IPS DF 19.7 (cell line): ENCODE data around the gene LGALS3.

Experiments
- DNase-seq: peaks from one replicate; pipeline ENCODE4 v3.0.0-alpha.2; 2013; ENCODE audit warnings: low read depth, low spot score

The LGALS3 gene

DNA sequence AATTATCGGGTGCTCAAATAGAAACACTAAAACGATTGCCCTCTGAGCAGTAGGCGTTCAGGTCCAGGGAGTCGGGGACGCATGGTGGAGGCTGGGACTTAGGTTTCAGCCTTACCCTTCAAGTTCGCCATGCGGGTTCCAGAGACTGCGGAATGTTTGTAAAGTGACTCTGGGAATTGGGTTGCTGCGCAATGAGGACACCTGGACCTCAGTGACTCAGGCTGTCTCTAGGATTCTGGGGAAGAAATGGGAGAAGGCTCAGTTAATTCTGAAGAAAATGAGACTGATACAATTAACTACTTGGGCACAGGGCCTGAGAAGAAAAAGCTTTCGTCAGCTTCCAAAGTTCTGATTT lies 1.1 kb downstream of the LGALS3 start:
- DNase-seq: no peak

DNA sequence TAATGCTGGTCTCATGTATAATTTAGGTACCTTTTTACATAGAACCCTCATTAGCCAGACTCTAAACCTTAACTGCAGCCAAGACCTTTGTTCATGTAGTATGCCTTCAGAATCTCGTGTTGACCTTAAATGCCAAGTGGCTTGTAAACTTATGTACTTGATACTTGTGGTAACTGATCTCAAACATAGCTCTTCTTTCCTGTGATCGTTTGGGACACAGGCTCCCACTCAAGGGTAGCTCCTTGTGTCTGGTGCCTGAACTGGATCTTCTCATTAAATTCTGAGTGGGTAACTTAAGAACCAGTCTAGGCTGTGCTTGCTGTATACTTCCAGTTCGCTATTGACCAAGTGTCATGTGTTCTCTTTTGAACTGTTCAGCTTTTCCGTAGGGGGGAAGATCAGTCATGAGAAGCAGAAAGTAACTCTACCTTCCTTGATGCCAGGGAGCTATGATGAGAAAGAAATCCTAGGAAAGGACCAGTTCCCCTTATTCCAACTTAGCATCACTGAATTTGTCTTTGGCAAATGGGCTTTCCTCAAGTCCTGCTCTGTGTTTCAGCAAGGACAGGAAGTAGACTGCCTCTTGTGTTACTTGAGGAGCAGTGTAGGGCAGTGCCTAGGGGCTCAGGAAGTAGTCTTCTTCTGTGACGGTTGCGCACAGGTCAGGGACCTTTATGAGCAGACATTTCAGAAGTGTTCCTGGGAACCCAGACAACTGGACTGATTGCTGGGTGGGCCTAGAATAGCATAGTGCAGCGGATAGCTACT lies 2.5 kb downstream of the LGALS3 start:
- DNase-seq: no peak

- DNase-seq: no peak
Observed at GRCh38 chr14:55133416-55133815, 4.4 kb downstream of the LGALS3 start.

DNA sequence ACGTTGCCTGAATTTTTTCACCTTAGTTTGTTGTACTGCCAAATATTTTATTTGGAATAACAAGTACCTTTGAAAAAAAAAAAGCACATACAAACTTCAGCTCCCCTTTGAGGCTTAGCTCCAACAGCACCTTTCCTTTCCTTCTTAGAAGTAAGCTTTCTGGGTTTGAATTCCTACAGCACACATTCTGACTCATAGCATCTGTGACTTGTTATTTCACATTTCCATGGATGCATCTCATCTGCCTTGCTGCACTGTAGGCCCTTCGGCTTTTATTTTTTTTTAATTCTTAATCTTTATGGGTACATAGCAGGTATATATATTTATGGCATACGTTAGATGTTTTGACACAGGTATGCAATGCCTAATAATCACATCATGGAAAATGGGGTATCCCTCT lies 7.2 kb downstream of the LGALS3 start:
- no peak for DNase-seq

DNA sequence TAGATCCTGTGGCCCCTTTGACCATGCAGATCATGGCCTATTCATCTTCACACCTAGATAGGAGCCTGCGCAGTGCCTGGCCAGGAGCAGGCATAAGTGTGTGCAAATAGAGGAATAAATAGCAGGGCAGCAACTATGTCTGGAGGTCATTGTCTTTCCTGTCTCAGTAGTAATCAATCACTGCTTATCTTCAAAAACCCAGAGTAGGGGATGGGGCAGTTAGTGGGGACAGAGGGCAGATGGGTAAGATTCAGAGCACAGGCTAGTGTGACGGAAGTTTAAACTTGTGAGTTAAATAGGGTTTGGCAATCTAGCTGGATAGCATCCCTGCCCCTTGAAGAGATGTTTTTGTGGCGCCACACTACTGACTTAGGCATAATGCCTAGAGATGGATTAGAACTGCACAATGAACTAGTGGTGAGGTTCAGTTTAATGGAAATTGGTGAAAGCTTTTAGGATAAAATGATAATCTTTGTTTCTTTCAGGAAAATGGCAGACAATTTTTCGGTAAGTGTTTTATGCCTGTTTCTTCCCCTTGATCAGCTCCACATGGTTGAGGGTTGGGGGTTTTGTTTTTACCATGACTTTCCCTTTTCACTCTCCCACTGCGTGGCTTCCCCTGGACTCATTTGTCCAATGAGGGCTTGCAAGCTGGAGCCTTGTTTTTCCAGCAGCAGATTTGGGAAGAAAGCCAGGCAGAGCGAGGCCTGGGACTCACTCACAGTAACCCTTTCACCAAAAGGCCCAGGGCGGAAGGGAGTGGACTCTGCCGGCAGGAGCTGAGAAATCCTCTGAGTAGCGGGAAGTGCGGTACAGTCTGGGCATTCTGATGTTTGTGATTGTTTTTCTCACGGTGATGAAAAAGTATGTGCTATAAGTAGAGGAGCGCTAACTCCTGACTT lies 8.1 kb downstream of the LGALS3 start:
- DNase-seq: no peak

DNA sequence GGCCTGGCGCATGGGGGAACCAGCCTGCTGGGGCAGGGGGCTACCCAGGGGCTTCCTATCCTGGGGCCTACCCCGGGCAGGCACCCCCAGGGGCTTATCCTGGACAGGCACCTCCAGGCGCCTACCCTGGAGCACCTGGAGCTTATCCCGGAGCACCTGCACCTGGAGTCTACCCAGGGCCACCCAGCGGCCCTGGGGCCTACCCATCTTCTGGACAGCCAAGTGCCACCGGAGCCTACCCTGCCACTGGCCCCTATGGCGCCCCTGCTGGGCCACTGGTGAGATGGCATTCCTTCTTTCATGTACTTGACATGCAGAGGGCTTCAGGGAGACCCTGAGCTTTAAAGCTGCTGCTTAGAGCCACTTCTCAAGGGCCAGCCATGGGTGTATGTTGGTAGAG lies 9.0 kb downstream of the LGALS3 start:
- DNase-seq: no peak

DNA sequence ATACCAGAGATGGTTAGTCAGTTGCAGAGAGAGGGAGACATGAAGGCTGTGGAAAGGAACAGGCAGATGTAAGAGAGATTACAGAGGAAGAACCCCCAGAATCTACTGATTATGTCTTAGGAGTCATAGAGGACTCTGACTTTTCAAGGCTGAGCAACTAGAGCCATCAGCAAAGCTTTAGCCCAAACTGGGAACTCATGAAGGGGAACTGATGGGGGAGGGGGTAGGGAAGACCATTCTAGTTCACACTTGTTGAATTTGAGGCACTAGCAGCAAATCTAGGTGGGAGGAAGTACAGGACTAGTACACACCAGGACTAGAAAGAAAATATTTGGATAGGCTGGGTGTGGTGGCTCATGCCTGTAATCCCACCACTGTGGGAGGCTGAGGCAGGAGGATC lies 10.1 kb downstream of the LGALS3 start:
- no peak for DNase-seq

- DNase-seq: no peak
Observed at GRCh38 chr14:55139696-55140509, 10.9 kb downstream of the LGALS3 start.

- DNase-seq: no peak
Observed at GRCh38 chr14:55141825-55142224, 12.8 kb downstream of the LGALS3 start.

DNA sequence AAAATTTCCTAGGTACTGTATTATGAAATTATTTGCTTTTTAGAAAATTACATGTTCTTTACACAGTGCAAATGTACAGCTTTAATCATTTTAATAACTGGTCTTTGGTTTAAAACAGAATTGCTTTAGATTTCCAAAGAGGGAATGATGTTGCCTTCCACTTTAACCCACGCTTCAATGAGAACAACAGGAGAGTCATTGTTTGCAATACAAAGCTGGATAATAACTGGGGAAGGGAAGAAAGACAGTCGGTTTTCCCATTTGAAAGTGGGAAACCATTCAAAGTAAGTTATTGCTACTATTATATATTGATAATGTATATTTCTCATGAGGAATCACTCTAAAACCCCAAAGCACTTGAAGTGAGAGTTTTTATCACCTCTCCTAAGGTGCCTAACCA lies 13.4 kb downstream of the LGALS3 start:
- no peak for DNase-seq

DNA sequence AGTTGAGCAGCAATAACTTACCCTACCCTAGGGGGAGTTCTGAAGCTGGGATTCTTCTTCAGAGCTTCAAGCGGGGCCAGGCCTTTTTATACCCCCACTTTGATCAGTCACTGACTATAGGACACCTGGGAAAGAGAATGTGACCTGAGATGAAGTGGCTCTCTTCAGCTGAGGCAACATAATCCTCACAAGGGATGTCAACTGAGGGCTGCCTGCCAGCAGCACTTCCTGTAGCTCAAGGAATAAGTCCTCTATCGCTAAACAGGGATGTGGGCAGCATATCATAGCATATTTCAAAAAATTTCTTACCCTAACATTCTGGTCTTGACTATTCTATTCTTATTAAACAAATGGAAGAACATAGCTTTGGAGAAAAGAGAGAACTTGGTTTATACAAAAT lies 17.4 kb downstream of the LGALS3 start:
- DNase-seq: no peak

DNA sequence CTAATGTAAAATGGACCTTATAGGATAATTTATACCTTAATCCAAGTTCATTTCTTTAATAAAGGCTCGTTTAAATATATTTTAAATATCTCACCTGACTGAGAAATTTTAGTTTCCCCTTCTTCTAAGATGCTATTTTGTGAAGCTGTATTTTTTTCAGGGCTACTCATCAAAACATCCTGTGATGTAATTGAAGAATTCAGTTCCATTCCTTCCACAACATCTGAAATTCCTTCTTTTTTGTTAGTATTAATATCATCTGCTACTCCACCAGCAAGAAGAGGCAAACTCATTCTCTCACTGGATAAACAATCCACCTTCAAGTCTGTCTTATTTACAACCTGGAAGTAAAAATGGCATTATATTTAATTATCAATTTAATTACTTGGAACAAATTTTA lies 22.5 kb downstream of the LGALS3 start:
- no peak for DNase-seq

DNA sequence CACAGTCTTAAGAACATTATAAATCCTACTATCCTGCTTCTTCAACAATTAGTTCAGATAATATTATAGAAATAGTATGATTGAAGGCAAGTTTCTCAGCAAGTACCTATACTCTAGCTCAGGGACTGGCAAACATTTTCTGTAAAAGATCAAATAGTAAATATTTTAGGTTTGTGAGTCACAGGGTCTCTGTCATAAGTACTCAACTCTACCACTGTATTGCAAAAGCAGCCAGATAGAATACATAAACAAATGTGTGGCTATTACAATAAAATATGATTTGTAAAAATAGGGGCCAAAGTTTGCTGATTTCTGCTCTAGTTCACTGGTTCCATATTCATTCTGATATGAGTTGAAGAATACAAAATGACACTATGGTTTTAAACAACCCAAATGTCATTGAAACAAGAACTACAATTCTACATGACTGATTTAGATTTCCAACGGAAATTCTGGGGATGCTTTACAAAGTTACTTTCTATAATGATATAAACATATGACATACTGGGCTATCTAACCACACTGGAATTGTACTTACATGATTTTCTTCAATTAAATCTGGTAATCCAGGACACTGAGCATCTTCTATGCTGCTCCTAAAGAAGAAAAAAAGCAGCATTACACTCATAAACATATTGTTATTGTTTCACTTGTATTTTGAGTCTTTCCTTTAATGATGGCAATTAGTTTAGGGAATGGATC lies 23.2 kb downstream of the LGALS3 start:
- DNase-seq: no peak

DNA sequence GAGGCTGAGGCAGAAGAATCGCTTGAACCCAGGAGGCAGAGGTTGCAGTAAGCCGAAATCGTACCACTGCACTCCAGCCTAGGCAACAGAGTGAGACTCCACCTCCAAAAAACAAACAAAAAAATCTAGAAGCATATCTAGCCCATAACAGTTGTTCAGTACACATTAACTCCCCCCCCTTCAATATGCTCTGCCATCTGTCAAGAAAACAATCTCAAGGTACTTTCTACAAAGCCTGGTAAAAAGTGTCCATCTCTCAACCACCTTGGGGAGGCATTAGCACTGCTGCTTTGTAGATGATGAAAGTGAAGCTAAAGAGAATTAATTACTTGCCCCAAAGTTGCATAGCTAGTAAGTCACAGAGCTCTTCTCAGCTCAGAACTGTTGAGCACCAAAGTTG lies 24.9 kb downstream of the LGALS3 start:
- no peak for DNase-seq

DNA sequence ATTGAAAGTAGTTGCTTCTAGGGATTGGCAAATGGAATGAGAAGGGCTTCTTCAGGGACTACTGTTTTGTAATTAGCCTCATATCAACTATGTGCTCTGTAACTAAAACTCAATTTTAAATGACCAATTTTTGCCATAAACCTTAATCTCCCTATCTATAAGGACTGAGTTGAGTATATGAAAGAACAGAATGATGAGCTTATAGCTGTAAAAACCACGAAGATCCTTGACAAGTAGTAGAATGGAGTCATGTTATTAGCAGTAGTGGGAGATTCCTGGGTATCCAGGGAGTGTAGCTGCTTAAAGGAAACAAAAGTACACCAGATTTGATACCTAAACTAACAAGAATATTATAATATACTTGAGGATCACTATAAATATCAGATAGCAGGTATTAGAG lies 28.0 kb downstream of the LGALS3 start:
- DNase-seq: no peak

- DNase-seq: no peak
Observed at GRCh38 chr14:55158412-55158811, 29.4 kb downstream of the LGALS3 start.

DNA sequence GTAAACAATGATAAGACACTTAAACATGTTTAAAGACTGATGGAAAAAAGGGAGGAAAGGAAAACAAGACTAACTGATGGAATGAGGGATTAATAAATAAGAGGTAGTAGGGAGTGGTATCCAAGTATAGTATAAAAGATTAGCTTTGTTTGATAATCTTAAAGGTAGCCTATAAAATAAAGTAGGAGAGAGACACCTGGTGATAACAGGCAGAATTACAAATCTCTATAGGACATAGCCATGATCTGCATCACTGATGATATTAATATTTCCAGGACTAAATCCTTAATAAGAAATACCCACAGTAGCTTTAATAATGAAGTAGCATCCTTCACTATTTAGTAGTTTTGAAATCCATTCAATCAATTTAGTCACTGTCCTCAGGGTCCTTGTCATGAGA lies 31.9 kb downstream of the LGALS3 start:
- DNase-seq: no peak

- no peak for DNase-seq
Observed at GRCh38 chr14:55170526-55170925, 41.5 kb downstream of the LGALS3 start.

- no peak for DNase-seq
Observed at GRCh38 chr14:55180006-55180405, 51.0 kb downstream of the LGALS3 start.

- no peak for DNase-seq
Observed at GRCh38 chr14:55180434-55180833, 51.4 kb downstream of the LGALS3 start.

GRCh38 chr14:55188686-55189295 lies 59.7 kb downstream of the LGALS3 start:
- DNase-seq: no peak
